HG03575 (cell line): ENCODE results near the gene PDE4D.

ENCODE experiments used
- ATAC-seq: cut with Tn5 transposase; IDR thresholded peaks from one replicate; pipeline ENCODE4 v1.9.1; 2021; ENCODE audit not compliant: unreplicated experiment, insufficient number of reproducible peaks, low FRiP score; ENCODE audit errors: extremely low read depth

The PDE4D gene

GRCh38 chr5:59259237-59259636, 634.3 kb downstream of the PDE4D start:
- ATAC-seq = no peak

GRCh38 chr5:59257488-59258400, 635.8 kb downstream of the PDE4D start:
- ATAC-seq = no peak

DNA sequence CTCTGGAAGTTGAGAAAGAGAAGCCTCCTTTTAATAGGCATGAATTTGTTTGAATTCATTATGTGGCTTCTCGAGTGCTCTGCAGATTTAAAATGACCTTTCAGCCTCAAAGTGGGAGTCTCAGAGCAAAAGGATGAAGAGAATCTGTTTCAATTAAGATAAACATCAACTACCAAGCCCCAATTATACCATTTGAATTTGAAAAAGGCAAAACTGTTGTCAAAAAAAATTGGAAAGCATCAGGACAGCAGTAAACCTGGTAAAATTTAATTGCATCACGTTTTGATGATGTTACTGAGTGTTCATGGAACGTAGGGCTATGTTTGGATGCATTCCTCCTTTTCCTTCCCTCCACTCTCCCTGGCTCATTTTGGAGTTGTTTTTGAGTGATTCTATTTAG, 637.2 kb downstream of the PDE4D start:
- ATAC-seq = no peak

DNA sequence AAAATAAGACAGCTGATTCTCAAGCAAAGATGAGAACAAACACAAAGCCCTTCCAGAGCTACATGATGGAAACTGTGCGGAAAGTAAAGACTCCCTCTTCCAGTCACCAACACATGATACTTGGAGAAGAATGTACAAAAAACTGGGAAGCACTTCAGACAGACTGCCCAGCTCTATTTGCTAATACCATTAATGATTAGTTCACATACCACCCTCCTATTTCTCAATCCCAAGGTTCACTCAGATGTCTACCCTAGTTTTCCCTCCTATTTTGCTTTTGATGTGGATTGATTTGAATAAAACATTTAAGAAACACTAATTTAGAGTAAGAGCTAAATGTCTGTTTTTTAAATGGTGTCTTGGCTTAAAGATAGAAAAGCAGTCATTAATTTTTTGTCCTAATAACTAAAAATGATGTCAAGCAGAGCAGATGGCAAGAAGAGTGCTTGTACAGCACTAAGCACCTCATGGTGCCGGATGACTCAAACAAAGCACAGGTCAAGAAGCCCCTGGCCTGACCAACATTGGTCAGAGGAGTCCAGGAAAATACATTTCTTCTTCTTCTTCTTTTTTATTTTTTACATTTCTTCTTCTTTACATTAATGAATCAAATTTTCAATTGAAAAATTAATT, 639.4 kb downstream of the PDE4D start:
- ATAC-seq = no peak

GRCh38 chr5:59253625-59254024, 639.9 kb downstream of the PDE4D start:
- no peak for ATAC-seq

- no peak for ATAC-seq
Measured at GRCh38 chr5:59251627-59252026, 641.9 kb downstream of the PDE4D start.

DNA sequence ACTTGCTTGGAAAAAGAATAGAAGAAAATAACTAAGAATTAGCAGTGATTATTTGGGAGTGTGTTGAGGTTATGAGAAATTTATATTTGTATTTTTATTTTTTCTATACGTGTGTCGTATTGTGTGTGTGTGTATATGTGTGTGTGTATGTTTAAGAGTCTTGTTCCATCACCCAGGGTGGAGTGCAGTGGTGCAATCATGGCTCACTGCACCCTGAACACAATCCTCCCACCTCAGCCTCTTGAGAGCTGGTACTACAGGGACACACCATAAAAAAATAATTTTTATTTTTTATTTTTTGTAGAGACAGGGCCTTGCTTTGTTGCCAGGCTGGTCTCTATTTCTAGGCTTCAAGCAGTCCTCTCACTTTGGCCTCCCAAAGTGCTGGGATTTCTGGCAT, 643.8 kb downstream of the PDE4D start:
- no peak for ATAC-seq

DNA sequence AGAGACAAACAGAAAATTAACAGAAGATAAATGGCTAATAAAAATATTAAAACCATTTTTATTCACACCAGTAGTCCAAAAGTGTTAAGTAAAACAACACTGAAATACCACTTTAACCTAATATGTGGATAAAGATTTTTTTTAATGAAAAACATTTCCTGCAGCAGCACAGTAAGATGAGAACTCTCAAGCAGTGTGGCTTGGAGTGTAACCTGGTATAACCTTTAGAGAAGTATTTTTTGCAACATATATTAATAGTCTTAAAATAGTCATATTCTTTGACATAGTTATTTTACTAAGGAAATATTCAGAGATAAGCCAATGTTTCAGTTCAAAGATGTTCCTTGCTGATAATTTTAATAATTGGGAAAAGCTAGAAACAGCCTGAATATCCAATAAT, 644.4 kb downstream of the PDE4D start:
- no peak for ATAC-seq

GRCh38 chr5:59246882-59247281, 646.6 kb downstream of the PDE4D start:
- ATAC-seq = no peak

GRCh38 chr5:59246145-59246869, 647.2 kb downstream of the PDE4D start:
- no peak for ATAC-seq

- no peak for ATAC-seq
Measured at GRCh38 chr5:59245198-59245597, 648.3 kb downstream of the PDE4D start.

DNA sequence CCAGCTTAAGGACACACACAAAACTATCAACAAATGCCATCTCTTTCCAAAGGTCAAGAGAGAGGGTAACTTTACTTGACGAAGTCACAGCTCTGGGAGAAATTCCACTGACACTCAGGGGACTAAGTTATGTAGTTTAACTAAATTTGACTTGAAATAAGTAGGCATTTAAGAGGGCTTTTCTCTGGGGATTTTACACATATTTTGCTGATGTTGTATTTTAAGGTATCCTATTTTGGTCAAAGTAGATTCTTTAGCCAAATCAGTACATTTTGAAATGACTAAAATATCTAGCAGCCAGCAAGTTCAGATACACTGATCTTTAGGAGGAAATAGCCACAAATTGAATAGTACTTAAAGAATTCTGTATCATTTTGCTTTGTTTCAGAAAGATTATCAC, 652.0 kb downstream of the PDE4D start:
- no peak for ATAC-seq

- ATAC-seq = no peak
Measured at GRCh38 chr5:59241119-59241518, 652.4 kb downstream of the PDE4D start.

DNA sequence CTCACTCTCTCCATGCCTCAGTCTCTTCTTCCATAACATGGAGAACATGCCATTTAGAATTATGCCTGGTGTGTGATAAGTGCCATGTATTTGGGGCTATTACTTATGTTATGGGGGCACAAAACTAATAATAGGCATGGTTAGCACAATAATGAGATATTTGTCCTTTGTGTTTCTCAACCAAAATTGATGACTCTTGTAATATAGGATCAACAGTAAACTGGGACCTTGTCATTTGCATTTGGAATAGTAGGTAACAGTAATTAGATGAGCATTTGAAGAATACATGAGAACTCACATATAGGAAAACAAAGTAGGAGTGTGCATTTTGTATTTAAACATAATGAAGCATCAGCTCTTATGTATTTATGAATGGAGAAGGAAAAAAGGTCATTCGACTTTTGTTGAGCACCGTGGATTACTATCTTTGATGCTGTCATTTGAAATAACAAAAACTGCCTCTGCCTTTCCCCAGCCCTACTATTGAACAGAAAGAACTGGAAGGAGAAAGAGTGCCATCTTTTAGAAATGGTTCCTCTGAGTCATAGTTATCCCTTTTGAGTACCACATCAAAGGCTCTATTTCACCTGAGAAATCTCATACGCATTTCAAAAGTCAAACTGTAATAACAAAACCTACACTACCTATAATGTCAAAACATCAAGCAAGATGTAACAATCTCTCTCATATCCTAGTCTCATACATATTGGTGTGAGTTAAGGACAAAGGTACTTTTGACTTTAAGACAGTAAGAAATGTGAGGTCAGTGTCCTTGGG, 655.2 kb downstream of the PDE4D start:
- peak; percentile 87 for ATAC-seq

DNA sequence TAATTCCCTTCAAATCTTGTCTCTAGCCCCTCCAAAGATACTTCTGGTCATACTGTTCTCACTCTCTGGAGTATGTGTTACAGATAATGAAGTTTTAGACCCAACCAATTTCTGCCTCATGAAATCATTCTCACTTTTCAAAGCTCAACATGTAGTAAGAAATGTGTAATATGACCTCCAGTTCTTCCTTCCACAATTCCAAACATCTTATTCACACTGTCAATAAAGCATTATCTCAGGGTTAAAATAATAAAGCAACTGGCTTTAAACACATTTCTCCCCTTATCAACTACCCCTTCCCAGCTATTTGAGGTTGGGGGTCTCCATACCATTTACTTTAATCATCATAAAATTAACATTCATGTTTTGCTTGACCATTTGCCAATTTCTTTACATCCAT, 656.5 kb downstream of the PDE4D start:
- no peak for ATAC-seq

- ATAC-seq = no peak
Measured at GRCh38 chr5:59236448-59236847, 657.1 kb downstream of the PDE4D start.

- ATAC-seq = no peak
Measured at GRCh38 chr5:59234236-59234635, 659.3 kb downstream of the PDE4D start.

GRCh38 chr5:59231221-59231931, 662.1 kb downstream of the PDE4D start:
- ATAC-seq = no peak
